Left kidney (tissue), 2 donors: ENCODE data around the gene TRIM7. TPM values are rescaled to one million over a fixed set of nuclear protein-coding genes. Genes with fewer than 3 reads are reported as not detected.
"Not testable (repeated sequence)": the region's sequence is repeated elsewhere in the genome, so short reads cannot be mapped to it uniquely, and the experiment has no call there.

Experiments
- DNase-seq: peaks from one replicate; pipeline ENCODE4 v3.0.0-alpha.2; 2013
- polyA plus RNA-seq: library from polyadenylated mRNA; unstranded; fragments of 120-200 nt; gene quantifications from one replicate; pipeline ENCODE4 v1.2.1, GENCODE V29; 2013; ENCODE audit not compliant: insufficient read length

TRIM7 gene
- polyA plus RNA-seq, 1 donor, result 0.13 TPM

- DNase-seq, result no peak
Measured at GRCh38 chr5:181212934-181213333, 7.9 kb upstream of the TRIM7 start.

- DNase-seq, result no peak
Measured at GRCh38 chr5:181212080-181212479, 7.1 kb upstream of the TRIM7 start.

- no peak for DNase-seq
Measured at GRCh38 chr5:181211208-181211607, 6.2 kb upstream of the TRIM7 start.

- not testable (repeated sequence) for DNase-seq
Measured at GRCh38 chr5:181210698-181211097, 5.7 kb upstream of the TRIM7 start.

GRCh38 chr5:181210148-181210547, 5.2 kb upstream of the TRIM7 start:
- not testable (repeated sequence) for DNase-seq

GRCh38 chr5:181209006-181209405, 4.0 kb upstream of the TRIM7 start:
- not testable (repeated sequence) for DNase-seq

GRCh38 chr5:181207960-181208253, 2.9 kb upstream of the TRIM7 start:
- DNase-seq, result no peak

- peak; percentile 69 for DNase-seq
Measured at GRCh38 chr5:181207214-181207959, 2.4 kb upstream of the TRIM7 start.

- DNase-seq, result no peak
Measured at GRCh38 chr5:181205761-181206649, 1.0 kb upstream of the TRIM7 start.

- DNase-seq, result no peak
Measured at GRCh38 chr5:181204113-181204825, 727 bp downstream of the TRIM7 start.

- DNase-seq, result no peak
Measured at GRCh38 chr5:181203777-181204112, 1.3 kb downstream of the TRIM7 start.

- DNase-seq, result no peak
Measured at GRCh38 chr5:181203093-181203711, 1.8 kb downstream of the TRIM7 start.

- no peak for DNase-seq
Measured at GRCh38 chr5:181200816-181201215, 4.2 kb downstream of the TRIM7 start.

- no peak for DNase-seq
Measured at GRCh38 chr5:181199881-181200638, 4.9 kb downstream of the TRIM7 start.

- no peak for DNase-seq
Measured at GRCh38 chr5:181198905-181199519, 6.0 kb downstream of the TRIM7 start.

GRCh38 chr5:181198106-181198685, 6.8 kb downstream of the TRIM7 start:
- no peak for DNase-seq

GRCh38 chr5:181197326-181197951, 7.6 kb downstream of the TRIM7 start:
- DNase-seq, result no peak

GRCh38 chr5:181195249-181195761, 9.7 kb downstream of the TRIM7 start:
- no peak for DNase-seq

GRCh38 chr5:181194489-181195248, 10.3 kb downstream of the TRIM7 start:
- no peak for DNase-seq
